ENCODE measurements around the gene CPSF7. TPM values are rescaled to one million over a fixed set of nuclear protein-coding genes. Genes with fewer than 3 reads are reported as not detected.
A peak's percentile ranks its signal among the peaks of the same experiment; 100 is the strongest.
"Not testable (repeated sequence)": the region's sequence is repeated elsewhere in the genome, so short reads cannot be mapped to it uniquely, and the experiment has no call there.

Gene CPSF7
- total RNA-seq, 1 experiment from 2014 or later, result 65.5 TPM

- H3K9me3 ChIP-seq (replicated peaks); DNase-seq; H3K27me3 ChIP-seq: not testable (repeated sequence)
These were observed 45.9 kb downstream of the CPSF7 start for GRCh38 chr11:61383859-61384258.

GRCh38 chr11:61380884-61381283 is 48.9 kb downstream of the CPSF7 start:
- Histone ChIP-seq H3K4me1 (no peaks in the 10 kb centered on the region), H3K36me3 (peaks cover 3% of the 10 kb centered on the region; the same call in 1 of the 2 replicates), H3K27ac (no peak overlapping the region), H3K9me3 (replicated peaks) (no peaks in the 10 kb centered on the region), H3K27me3 (no peaks in the 10 kb centered on the region), H3K4me3 (no peak overlapping the region)
- DNase-seq, result no peak

More at GRCh38 chr11:61383859-61384258, 45.9 kb downstream of the CPSF7 start:
- H3K4me1 ChIP-seq, H3K36me3 ChIP-seq, H3K27ac ChIP-seq, H3K4me3 ChIP-seq: not testable (repeated sequence)

- Histone ChIP-seq H3K4me1 (no peaks in the 10 kb centered on the region), H3K27ac (no peak overlapping the region), H3K27me3 (no peaks in the 10 kb centered on the region), H3K4me3 (no peak overlapping the region), H3K9me3 (replicated peaks) (no peaks in the 10 kb centered on the region), H3K36me3 (peaks cover 7% of the 10 kb centered on the region)
- no peak for DNase-seq
These were observed 51.0 kb downstream of the CPSF7 start for GRCh38 chr11:61378713-61379313.

- DNase-seq, result no peak
- no peak overlapping the region for H3K27ac ChIP-seq
- no peaks in the 10 kb centered on the region for H3K27me3 ChIP-seq
- no peak overlapping the region for H3K4me3 ChIP-seq
- no peaks in the 10 kb centered on the region for H3K4me1 ChIP-seq
- peaks cover 7% of the 10 kb centered on the region; the same call in 1 of the 2 replicates for H3K9me3 ChIP-seq (replicated peaks)
- H3K36me3 ChIP-seq, result peaks cover 16% of the 10 kb centered on the region
These were observed 52.2 kb downstream of the CPSF7 start for GRCh38 chr11:61377461-61378160.

- Histone ChIP-seq H3K9me3 (replicated peaks) (peaks cover 7% of the 10 kb centered on the region), H3K36me3 (peaks cover 19% of the 10 kb centered on the region), H3K4me1 (no peaks in the 10 kb centered on the region; the same call in 1 of the 2 replicates), H3K27ac (no peak overlapping the region), H3K27me3 (no peaks in the 10 kb centered on the region), H3K4me3 (no peak overlapping the region)
- no peak for DNase-seq
These were observed 54.0 kb downstream of the CPSF7 start for GRCh38 chr11:61375761-61376108.

- Histone ChIP-seq H3K27me3 (no peaks in the 10 kb centered on the region), H3K36me3 (peaks cover 35% of the 10 kb centered on the region), H3K27ac (no peak overlapping the region), H3K4me1 (peaks cover 13% of the 10 kb centered on the region; the same call in 1 of the 2 replicates), H3K4me3 (no peak overlapping the region), H3K9me3 (replicated peaks) (peaks cover 7% of the 10 kb centered on the region)
- no peak for DNase-seq
These were observed 56.9 kb downstream of the CPSF7 start for GRCh38 chr11:61372659-61373420.

- Histone ChIP-seq H3K4me3 (no peak overlapping the region), H3K9me3 (replicated peaks) (peaks cover 7% of the 10 kb centered on the region), H3K4me1 (peaks cover 13% of the 10 kb centered on the region; the same call in 1 of the 2 replicates), H3K36me3 (peaks cover 55% of the 10 kb centered on the region), H3K27ac (peak overlapping the region; percentile 37), H3K27me3 (no peaks in the 10 kb centered on the region)
- peak; percentile 24 to 38 for DNase-seq
These were observed 59.3 kb downstream of the CPSF7 start for GRCh38 chr11:61370349-61371005.

- Histone ChIP-seq H3K9me3 (replicated peaks) (peaks cover 7% of the 10 kb centered on the region), H3K4me1 (peaks cover 13% of the 10 kb centered on the region; the same call in 1 of the 2 replicates), H3K4me3 (no peak overlapping the region), H3K27me3 (no peaks in the 10 kb centered on the region), H3K36me3 (peaks cover 57% of the 10 kb centered on the region), H3K27ac (peak overlapping the region; percentile 37)
- DNase-seq, result peak; percentile 52 to 70
These were observed 60.1 kb downstream of the CPSF7 start for GRCh38 chr11:61369372-61370348.

GRCh38 chr11:61368646-61369045 is 61.1 kb downstream of the CPSF7 start:
- no peak overlapping the region for H3K4me3 ChIP-seq
- peaks cover 7% of the 10 kb centered on the region for H3K9me3 ChIP-seq (replicated peaks)
- peaks cover 63% of the 10 kb centered on the region for H3K36me3 ChIP-seq
- H3K27me3 ChIP-seq, result no peaks in the 10 kb centered on the region
- no peak for DNase-seq
- no peak overlapping the region; the same call in 1 of the 2 replicates for H3K27ac ChIP-seq
- peaks cover 13% of the 10 kb centered on the region; the same call in 1 of the 2 replicates for H3K4me1 ChIP-seq

GRCh38 chr11:61367406-61367805 is 62.4 kb downstream of the CPSF7 start:
- H3K4me1 ChIP-seq, result peaks cover 13% of the 10 kb centered on the region; the same call in 1 of the 2 replicates
- H3K4me3 ChIP-seq, result no peak overlapping the region
- H3K36me3 ChIP-seq, result peaks cover 57% of the 10 kb centered on the region
- DNase-seq, result no peak
- no peak overlapping the region for H3K27ac ChIP-seq
- no peaks in the 10 kb centered on the region; the same call in 1 of the 2 replicates for H3K9me3 ChIP-seq (replicated peaks)
- no peaks in the 10 kb centered on the region for H3K27me3 ChIP-seq

- peaks cover 3% of the 10 kb centered on the region; the same call in 1 of the 2 replicates for H3K4me1 ChIP-seq
- no peak overlapping the region for H3K27ac ChIP-seq
- H3K9me3 ChIP-seq (replicated peaks), result no peaks in the 10 kb centered on the region
- no peak overlapping the region for H3K4me3 ChIP-seq
- no peaks in the 10 kb centered on the region for H3K27me3 ChIP-seq
- peaks cover 50% of the 10 kb centered on the region for H3K36me3 ChIP-seq
- DNase-seq, result no peak
These were observed 65.6 kb downstream of the CPSF7 start for GRCh38 chr11:61364012-61364675.

- H3K27me3 ChIP-seq, result no peaks in the 10 kb centered on the region
- H3K4me1 ChIP-seq, result no peaks in the 10 kb centered on the region
- DNase-seq, result peak; percentile 22 to 47
- peak overlapping the region; percentile 83 for H3K4me3 ChIP-seq
- H3K27ac ChIP-seq, result peak overlapping the region; percentile 98
- H3K9me3 ChIP-seq (replicated peaks), result no peaks in the 10 kb centered on the region
- H3K36me3 ChIP-seq, result peaks cover 35% of the 10 kb centered on the region
These were observed 67.3 kb downstream of the CPSF7 start for GRCh38 chr11:61362542-61362875.

- Histone ChIP-seq H3K4me3 (peak within 1 kb of the TSS; percentile 83), H3K36me3 (peaks cover 29% of the 10 kb centered on the region), H3K9me3 (replicated peaks) (no peaks in the 10 kb centered on the region), H3K4me1 (no peaks in the 10 kb centered on the region), H3K27ac (peak within 1 kb of the TSS; percentile 98), H3K27me3 (no peaks in the 10 kb centered on the region)
- peak; percentile 94 for DNase-seq
These were observed 67.8 kb downstream of the CPSF7 start, which contains the start of the genes CYB561A3 and TMEM138 for GRCh38 chr11:61361741-61362541. Gene CYB561A3, minus strand, starts transcription at chr11:61361882. Its CDS starts 5,169 bp downstream, at chr11:61356713. Gene TMEM138, plus strand, starts transcription at chr11:61362374. Its CDS starts 2,017 bp downstream, at chr11:61364391.

All from SJCRH30 (cell line).